Subcutaneous abdominal adipose tissue (tissue), 5 donors: ENCODE results near the gene CST4.

Source experiments
- H3K27ac ChIP-seq: one replicate; pipeline ENCODE4 v1.7.0; 2013; ENCODE audit warnings: low read depth, mild to moderate bottlenecking, inconsistent platforms, low read length, moderate library complexity
- H3K27me3 ChIP-seq, 5 donors: one replicate each; pipeline ENCODE4 v1.7.0; 2013; ENCODE audit warnings: low read length in 5 of 5, inconsistent platforms in 1 of 5; ENCODE audit not compliant: control insufficient read depth in 5 of 5, insufficient read depth in 4 of 5
- H3K36me3 ChIP-seq, 5 donors: one replicate each; pipeline ENCODE4 v1.7.0; 2013; ENCODE audit warnings: low read length in 5 of 5; ENCODE audit not compliant: control insufficient read depth in 5 of 5, insufficient read depth in 5 of 5
- H3K4me1 ChIP-seq, 5 donors: one replicate each; pipeline ENCODE4 v1.7.0; 2013; ENCODE audit warnings: low read length in 5 of 5, mild to moderate bottlenecking in 3 of 5, moderate library complexity in 1 of 5; ENCODE audit not compliant: control insufficient read depth in 5 of 5, insufficient read depth in 5 of 5
- H3K4me3 ChIP-seq, 5 donors: one replicate each; pipeline ENCODE4 v1.7.0; 2013; ENCODE audit warnings: low read length in 5 of 5, low read depth in 1 of 5
- H3K9ac ChIP-seq, 5 donors: one replicate each; pipeline ENCODE4 v1.7.0; 2013; ENCODE audit warnings: low read length in 5 of 5, mild to moderate bottlenecking in 4 of 5, moderate library complexity in 3 of 5
- H3K9me3 ChIP-seq, 5 donors: one replicate each; pipeline ENCODE4 v1.7.0; 2013; ENCODE audit warnings: low read length in 5 of 5; ENCODE audit not compliant: control insufficient read depth in 5 of 5
- donor health status: healthy.
- donor health status: healthy.
- donor health status: healthy.
- donor health status: healthy.
- donor health status: healthy.

The CST4 gene

GRCh38 chr20:23673209-23673608 is 15.6 kb downstream of the CST4 start:
- Histone ChIP-seq H3K9me3 (peaks cover 0 to 2% (median 0%) of the 10 kb centered on the region in 5 donors), H3K9ac (no peak overlapping the region), H3K27ac (no peak overlapping the region), H3K27me3 (no peaks in the 10 kb centered on the region), H3K4me3 (no peak overlapping the region), H3K4me1 (peaks cover 0 to 15% (median 5%) of the 10 kb centered on the region in 5 donors), H3K36me3 (no peaks in the 10 kb centered on the region)

- Histone ChIP-seq H3K9ac (no peak overlapping the region), H3K9me3 (peaks cover 0 to 2% (median 0%) of the 10 kb centered on the region in 5 donors), H3K27ac (peak overlapping the region; percentile 69)
These were observed 16.7 kb downstream of the CST4 start for GRCh38 chr20:23672158-23672557.

GRCh38 chr20:23671479-23671878 is 17.4 kb downstream of the CST4 start:
- H3K9ac ChIP-seq: no peak overlapping the region
- peaks cover 0 to 21% (median 5%) of the 10 kb centered on the region in 5 donors for H3K4me1 ChIP-seq
- no peaks in the 10 kb centered on the region for H3K27me3 ChIP-seq
- H3K4me3 ChIP-seq: no peak overlapping the region
- H3K36me3 ChIP-seq: no peaks in the 10 kb centered on the region
- H3K9me3 ChIP-seq: peaks cover 0 to 2% (median 0%) of the 10 kb centered on the region in 5 donors
- peak overlapping the region; percentile 69 for H3K27ac ChIP-seq

More at GRCh38 chr20:23672158-23672557, 16.7 kb downstream of the CST4 start:
- Histone ChIP-seq H3K4me1 (peaks cover 0 to 16% (median 5%) of the 10 kb centered on the region in 5 donors), H3K36me3 (no peaks in the 10 kb centered on the region), H3K27me3 (no peaks in the 10 kb centered on the region), H3K4me3 (no peak overlapping the region)

GRCh38 chr20:23670361-23670760 is 18.5 kb downstream of the CST4 start:
- Histone ChIP-seq H3K4me1 (peaks cover 0 to 26% (median 5%) of the 10 kb centered on the region in 5 donors), H3K36me3 (no peaks in the 10 kb centered on the region), H3K4me3 (no peak overlapping the region), H3K9me3 (peaks cover 0 to 2% (median 0%) of the 10 kb centered on the region in 5 donors), H3K27me3 (no peaks in the 10 kb centered on the region), H3K27ac (no peak overlapping the region), H3K9ac (no peak overlapping the region)

- H3K27ac ChIP-seq: no peak overlapping the region
- peaks cover 0 to 26% (median 5%) of the 10 kb centered on the region in 5 donors for H3K4me1 ChIP-seq
- no peak overlapping the region for H3K9ac ChIP-seq
- H3K9me3 ChIP-seq: peaks cover 0 to 2% (median 0%) of the 10 kb centered on the region in 5 donors
- H3K36me3 ChIP-seq: no peaks in the 10 kb centered on the region
- no peaks in the 10 kb centered on the region for H3K27me3 ChIP-seq
- no peak overlapping the region for H3K4me3 ChIP-seq
These were observed 19.0 kb downstream of the CST4 start for GRCh38 chr20:23669866-23670265.

GRCh38 chr20:23669327-23669726 is 19.5 kb downstream of the CST4 start:
- H3K4me3 ChIP-seq: no peak overlapping the region

GRCh38 chr20:23668477-23668951 is 20.3 kb downstream of the CST4 start:
- Histone ChIP-seq H3K9me3 (peaks cover 0 to 2% (median 0%) of the 10 kb centered on the region in 5 donors), H3K27me3 (no peaks in the 10 kb centered on the region), H3K36me3 (no peaks in the 10 kb centered on the region), H3K4me1 (peaks cover 0 to 26% (median 5%) of the 10 kb centered on the region in 5 donors), H3K27ac (no peak overlapping the region), H3K9ac (no peak overlapping the region), H3K4me3 (no peak overlapping the region)

More at GRCh38 chr20:23669327-23669726, 19.5 kb downstream of the CST4 start:
- Histone ChIP-seq H3K27ac (no peak overlapping the region), H3K9me3 (peaks cover 0 to 2% (median 0%) of the 10 kb centered on the region in 5 donors), H3K27me3 (no peaks in the 10 kb centered on the region), H3K9ac (no peak overlapping the region), H3K36me3 (no peaks in the 10 kb centered on the region), H3K4me1 (peaks cover 0 to 26% (median 5%) of the 10 kb centered on the region in 5 donors)

GRCh38 chr20:23667666-23668065 is 21.2 kb downstream of the CST4 start:
- no peak overlapping the region for H3K9ac ChIP-seq
- peaks cover 0 to 26% (median 5%) of the 10 kb centered on the region in 5 donors for H3K4me1 ChIP-seq
- no peak overlapping the region for H3K4me3 ChIP-seq
- no peaks in the 10 kb centered on the region for H3K9me3 ChIP-seq
- H3K27me3 ChIP-seq: no peaks in the 10 kb centered on the region
- H3K36me3 ChIP-seq: no peaks in the 10 kb centered on the region
- no peak overlapping the region for H3K27ac ChIP-seq

- Histone ChIP-seq H3K4me1 (peaks cover 0 to 24% (median 5%) of the 10 kb centered on the region in 5 donors), H3K27me3 (no peaks in the 10 kb centered on the region), H3K9me3 (no peaks in the 10 kb centered on the region), H3K27ac (no peak overlapping the region), H3K36me3 (no peaks in the 10 kb centered on the region), H3K4me3 (no peak overlapping the region), H3K9ac (no peak overlapping the region)
These were observed 22.1 kb downstream of the CST4 start for GRCh38 chr20:23666698-23667097.

GRCh38 chr20:23666189-23666588 is 22.6 kb downstream of the CST4 start:
- no peak overlapping the region for H3K4me3 ChIP-seq
- no peaks in the 10 kb centered on the region for H3K27me3 ChIP-seq
- H3K27ac ChIP-seq: no peak overlapping the region
- no peaks in the 10 kb centered on the region for H3K36me3 ChIP-seq
- H3K4me1 ChIP-seq: peaks cover 0 to 20% (median 5%) of the 10 kb centered on the region in 5 donors
- H3K9me3 ChIP-seq: no peaks in the 10 kb centered on the region
- no peak overlapping the region for H3K9ac ChIP-seq
